HEK293 (cell line): ENCODE measurements around the gene FRMD8.

Experiments
- CTCF ChIP-seq: fragments of 450-650 bp; formaldehyde crosslinking; IDR thresholded peaks from 2 replicates; pipeline ENCODE4 v1.5.1; 2016; ENCODE audit warnings: missing biosample characterization, missing genetic modification characterization
- RBAK ChIP-seq: fragments of 450-650 bp; formaldehyde crosslinking; IDR thresholded peaks from 2 replicates; pipeline ENCODE4 v1.5.1; 2016; ENCODE audit warnings: missing biosample characterization, missing genetic modification characterization
- SP7 ChIP-seq: fragments of 450-650 bp; formaldehyde crosslinking; IDR thresholded peaks from 2 replicates; pipeline ENCODE4 v1.5.1; 2016; ENCODE audit warnings: missing biosample characterization, missing genetic modification characterization
- TSHZ1 ChIP-seq: fragments of 450-650 bp; formaldehyde crosslinking; IDR thresholded peaks from 2 replicates; pipeline ENCODE4 v1.5.1; 2016; ENCODE audit warnings: missing biosample characterization, missing genetic modification characterization, borderline replicate concordance
- ZBTB21 ChIP-seq: fragments of 450-650 bp; formaldehyde crosslinking; IDR thresholded peaks from 2 replicates; pipeline ENCODE4 v1.5.1; 2017; ENCODE audit warnings: missing biosample characterization, missing genetic modification characterization
- ZIC2 ChIP-seq: fragments of 450-650 bp; formaldehyde crosslinking; IDR thresholded peaks from 2 replicates; pipeline ENCODE4 v1.5.1; 2016; ENCODE audit warnings: missing biosample characterization, missing genetic modification characterization

GRCh38 chr11:65420506-65420905 lies 34.1 kb downstream of the FRMD8 start:
- TF ChIP-seq ZIC2 (tag by site-specific recombination): no peak
- no peak for TF ChIP-seq RBAK (tag by site-specific recombination)
- TF ChIP-seq TSHZ1 (tag by site-specific recombination): no peak
- TF ChIP-seq ZBTB21 (tag by site-specific recombination): no peak
- TF ChIP-seq CTCF (tag by site-specific recombination): no peak
- no peak for TF ChIP-seq SP7 (tag by site-specific recombination)
